Fibroblast of the aortic adventitia (primary cell): Measurements from ENCODE around the gene GPC5. TPM values are rescaled to one million over a fixed set of nuclear protein-coding genes. Genes with fewer than 3 reads are reported as not detected.

Experiments used
- DNase-seq: peaks from one replicate; pipeline ENCODE4 v3.0.0-alpha.2; 2010; ENCODE audit warnings: low read depth
- H3K4me3 ChIP-seq: 2 replicates; pipeline ENCODE4 v1.5.1; 2011; ENCODE audit warnings: low read depth, mild to moderate bottlenecking, control low read depth, low read length, moderate library complexity
- CTCF ChIP-seq: IDR thresholded peaks from 2 replicates; pipeline ENCODE4 v1.5.1; 2011; ENCODE audit warnings: mild to moderate bottlenecking, low read length, control low read depth, inconsistent platforms; ENCODE audit not compliant: insufficient read depth
- total RNA-seq: library from RNA; depleted of rRNA; stranded (reverse); fragments of >200 nt; gene quantifications from 2 replicates; pipeline ENCODE4 v1.2.3, GENCODE V29; 2012; ENCODE audit warnings: low replicate concordance

GPC5 gene
- total RNA-seq, 1 donor = 0.18 TPM

GRCh38 chr13:92029641-92030040 lies 631.2 kb downstream of the GPC5 start:
- H3K4me3 ChIP-seq = no peak overlapping the region
- DNase-seq = no peak
- TF ChIP-seq CTCF = no peak

- no peak for TF ChIP-seq CTCF
- no peak overlapping the region for H3K4me3 ChIP-seq
- no peak for DNase-seq
Observed at GRCh38 chr13:92038905-92039304, 640.5 kb downstream of the GPC5 start.

GRCh38 chr13:92042522-92042921 lies 644.1 kb downstream of the GPC5 start:
- no peak overlapping the region for H3K4me3 ChIP-seq
- DNase-seq = no peak
- no peak for TF ChIP-seq CTCF

GRCh38 chr13:92044351-92044750 lies 645.9 kb downstream of the GPC5 start:
- H3K4me3 ChIP-seq = no peak overlapping the region
- DNase-seq = no peak
- TF ChIP-seq CTCF = no peak

- DNase-seq = no peak
- H3K4me3 ChIP-seq = no peak overlapping the region
- no peak for TF ChIP-seq CTCF
Observed at GRCh38 chr13:92054389-92054788, 656.0 kb downstream of the GPC5 start.

GRCh38 chr13:92074658-92075057 lies 676.2 kb downstream of the GPC5 start:
- TF ChIP-seq CTCF = no peak
- no peak for DNase-seq

GRCh38 chr13:92097337-92097903 lies 699.0 kb downstream of the GPC5 start:
- TF ChIP-seq CTCF = no peak
- no peak for DNase-seq
- no peak overlapping the region for H3K4me3 ChIP-seq

More at GRCh38 chr13:92074658-92075057, 676.2 kb downstream of the GPC5 start:
- no peak overlapping the region for H3K4me3 ChIP-seq
